Stomach smooth muscle (tissue), 2 donors: ENCODE results near the gene TAOK1.

Source experiments
- H3K27ac ChIP-seq: one replicate; pipeline ENCODE4 v1.7.0; 2013; ENCODE audit warnings: mild to moderate bottlenecking, low read length, inconsistent platforms
- H3K27me3 ChIP-seq, 2 donors: one replicate each; pipeline ENCODE4 v1.7.0; 2013; ENCODE audit warnings: low read length in 2 of 2; ENCODE audit not compliant: insufficient read depth in 2 of 2, control insufficient read depth in 1 of 2
- H3K36me3 ChIP-seq, 2 donors: one replicate each; pipeline ENCODE4 v1.7.0; 2013; ENCODE audit warnings: low read length in 2 of 2; ENCODE audit not compliant: control insufficient read depth in 2 of 2, insufficient read depth in 2 of 2
- H3K4me1 ChIP-seq: one replicate; pipeline ENCODE4 v1.7.0; 2013; ENCODE audit warnings: low read length; ENCODE audit not compliant: control insufficient read depth, insufficient read depth
- H3K4me3 ChIP-seq, 2 donors: one replicate each; pipeline ENCODE4 v1.7.0; 2013; ENCODE audit warnings: low read length in 2 of 2
- H3K9ac ChIP-seq, 2 donors: one replicate each; pipeline ENCODE4 v1.7.0; 2013; ENCODE audit warnings: low read length in 2 of 2, mild to moderate bottlenecking in 1 of 2
- H3K9me3 ChIP-seq, 2 donors: one replicate each; pipeline ENCODE4 v1.7.0; 2013; ENCODE audit warnings: low read length in 2 of 2; ENCODE audit not compliant: control insufficient read depth in 2 of 2
- donor health status: healthy.
- donor health status: Pancreatic carcinoma.

The TAOK1 gene

DNA sequence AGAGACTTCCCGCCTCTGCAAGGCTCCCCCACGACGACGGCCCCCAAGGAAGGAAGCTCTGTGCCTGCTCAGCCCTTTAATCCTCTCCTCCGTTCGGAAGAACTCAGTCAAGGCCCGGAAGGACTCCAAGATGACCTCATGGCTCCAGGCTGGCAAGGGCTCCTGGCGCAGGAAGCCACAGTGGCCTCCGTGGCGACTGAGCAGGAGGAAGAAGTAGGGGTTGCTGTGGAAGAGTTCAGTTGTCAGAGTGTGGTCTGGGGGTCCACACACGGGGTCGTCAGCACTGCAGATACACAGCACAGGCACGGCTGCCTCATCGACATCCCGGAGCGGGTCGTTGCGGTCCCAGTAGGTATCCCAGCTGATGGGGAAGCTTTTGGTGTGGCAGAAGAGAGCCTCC, 172.5 kb downstream of the TAOK1 start:
- Histone ChIP-seq H3K4me1 (peaks cover 18% of the 10 kb centered on the region), H3K27ac (no peak overlapping the region)

DNA sequence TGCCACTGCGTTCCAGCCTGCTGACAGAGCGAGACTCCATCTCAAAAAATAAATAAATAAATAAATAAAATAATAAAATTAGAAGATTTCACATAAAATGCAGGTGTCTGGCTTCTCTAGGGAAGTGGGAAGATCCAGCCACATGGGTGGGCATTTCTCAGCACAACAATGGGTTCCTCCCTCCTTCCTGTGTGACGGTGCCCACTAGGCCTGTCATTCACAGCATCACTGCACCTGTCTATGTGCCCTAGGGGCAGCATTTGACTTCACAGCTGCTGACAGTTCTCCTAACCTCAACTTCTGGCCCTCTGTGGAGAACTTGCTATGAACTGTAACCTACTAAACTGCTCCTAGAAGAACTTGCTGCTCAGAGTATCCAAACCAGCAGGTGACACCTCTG, 173.7 kb downstream of the TAOK1 start:
- Histone ChIP-seq H3K9me3 (no peaks in the 10 kb centered on the region), H3K4me3 (no peak overlapping the region), H3K36me3 (peaks cover 0 to 11% of the 10 kb centered on the region in 2 donors), H3K27me3 (no peaks in the 10 kb centered on the region), H3K4me1 (peaks cover 24% of the 10 kb centered on the region), H3K27ac (no peak overlapping the region), H3K9ac (no peak overlapping the region)

More for the DNA sequence above, 172.5 kb downstream of the TAOK1 start:
- Histone ChIP-seq H3K9ac (no peak overlapping the region), H3K4me3 (no peak overlapping the region), H3K36me3 (peaks cover 0 to 11% of the 10 kb centered on the region in 2 donors), H3K27me3 (no peaks in the 10 kb centered on the region), H3K9me3 (no peaks in the 10 kb centered on the region)

DNA sequence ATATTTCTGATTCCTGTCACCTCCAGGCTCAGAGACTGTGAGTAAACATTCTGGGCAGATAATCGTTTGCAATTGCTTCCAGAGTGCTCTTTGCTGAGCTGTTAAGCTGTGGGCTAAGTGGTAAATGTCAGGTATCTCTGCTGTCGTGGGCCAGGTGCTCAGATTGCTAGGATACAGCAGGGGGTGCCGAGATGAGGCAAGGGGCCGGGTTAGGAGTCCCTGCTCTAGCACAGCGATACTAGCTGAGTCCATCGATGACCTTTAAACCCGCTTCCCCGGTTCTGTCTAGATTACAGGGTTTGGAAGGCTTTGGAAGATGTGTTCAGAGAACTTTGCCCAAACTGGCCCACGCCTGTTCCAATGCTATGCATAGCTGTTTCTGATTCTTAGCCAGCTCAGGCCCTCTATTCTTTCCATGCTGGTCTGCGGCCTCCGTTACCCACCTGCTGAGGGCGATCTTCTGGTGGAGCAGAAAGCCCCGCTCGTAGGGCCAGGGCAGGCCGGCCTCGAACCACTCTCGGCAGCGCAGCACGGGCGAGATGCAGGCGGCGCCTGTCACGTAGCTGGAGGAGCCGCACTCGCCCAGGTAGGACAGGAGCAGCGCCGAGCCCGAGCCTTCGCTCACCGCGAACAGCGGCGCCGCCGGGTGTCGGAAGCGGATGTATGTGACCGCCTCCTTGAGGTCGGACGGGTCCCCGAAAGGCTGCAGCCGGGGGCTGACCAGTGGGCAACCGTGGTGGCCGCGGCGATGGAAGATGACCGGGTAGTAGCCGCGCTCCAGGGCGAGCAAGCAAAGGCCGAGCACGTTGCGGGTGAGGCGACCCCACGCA, 175.7 kb downstream of the TAOK1 start:
- H3K4me1 ChIP-seq, result peaks cover 36% of the 10 kb centered on the region
- H3K9ac ChIP-seq, result peak overlapping the region in 1 of 2 donors; percentile 36
- peak overlapping the region; percentile 24 to 87 for H3K4me3 ChIP-seq
- H3K27me3 ChIP-seq, result no peaks in the 10 kb centered on the region
- peaks cover 0 to 9% of the 10 kb centered on the region in 2 donors for H3K36me3 ChIP-seq
- no peaks in the 10 kb centered on the region for H3K9me3 ChIP-seq
- no peak overlapping the region for H3K27ac ChIP-seq

DNA sequence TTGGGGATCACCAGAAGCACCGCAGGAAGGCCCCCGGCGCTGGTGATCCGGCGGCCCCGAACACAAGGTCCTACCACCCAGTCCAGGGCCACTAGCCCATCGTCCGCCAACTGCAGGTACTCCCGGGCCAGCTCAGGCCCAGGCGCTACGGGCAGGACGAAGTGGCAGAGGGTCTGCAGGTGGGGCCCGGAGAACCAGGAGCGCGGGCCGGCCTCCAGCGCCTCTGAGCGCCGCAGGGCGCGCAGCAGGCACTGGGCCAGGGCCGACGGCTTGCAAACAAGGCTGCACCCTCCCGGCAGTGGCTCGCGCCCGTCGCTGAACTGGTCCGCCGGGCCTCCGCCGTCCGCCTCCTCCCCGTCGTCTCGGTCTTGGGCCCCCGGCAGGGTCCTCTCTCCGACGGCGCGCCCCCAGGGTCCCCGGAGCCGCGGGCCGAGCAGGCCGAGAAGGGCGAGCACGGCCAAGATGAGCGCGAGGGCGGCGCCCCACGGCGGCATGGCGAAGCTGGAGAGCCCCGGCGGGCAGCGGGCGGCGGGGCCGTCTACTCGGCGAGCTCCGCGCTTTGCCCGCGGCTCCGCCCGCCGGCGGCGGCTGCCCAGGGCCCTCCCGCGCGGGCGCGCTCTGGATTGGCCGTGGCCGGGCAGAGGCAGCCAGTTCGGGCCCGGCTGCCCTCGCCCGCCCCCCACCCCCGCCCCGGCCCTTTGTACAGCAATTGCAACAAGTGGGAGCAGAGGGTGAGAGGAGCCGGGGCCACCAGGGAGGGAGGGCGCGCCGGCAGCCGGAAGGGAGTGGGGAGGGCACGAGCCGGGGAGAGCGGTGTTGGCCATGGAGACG, 176.5 kb downstream of the TAOK1 start, which contains the start of gene ABHD15:
Gene ABHD15, minus strand, starts transcription at position 565 of the 831 bp plus-strand sequence. Its CDS starts 71 bp downstream, at position 494.
- H3K9me3 ChIP-seq, result no peaks in the 10 kb centered on the region
- peak within 1 kb of the TSS; percentile 51 to 64 for H3K9ac ChIP-seq
- H3K27me3 ChIP-seq, result no peaks in the 10 kb centered on the region
- peak within 1 kb of the TSS; percentile 60 for H3K27ac ChIP-seq
- peak within 1 kb of the TSS; percentile 57 to 87 for H3K4me3 ChIP-seq
- H3K36me3 ChIP-seq, result peaks cover 0 to 7% of the 10 kb centered on the region in 2 donors
- H3K4me1 ChIP-seq, result peaks cover 36% of the 10 kb centered on the region

DNA sequence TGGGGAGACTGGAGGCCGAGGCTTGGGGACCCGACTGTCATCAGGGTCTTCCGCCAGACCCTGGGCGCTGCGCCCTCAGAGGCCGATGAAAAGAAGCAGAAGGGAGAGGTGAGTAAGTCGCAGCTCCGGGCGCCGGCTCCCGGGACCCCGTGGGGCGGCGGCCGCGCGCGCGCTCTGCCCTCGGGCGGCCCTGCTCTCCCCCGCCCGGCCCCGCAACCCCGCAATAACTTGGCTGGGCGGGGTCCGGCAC, 177.1 kb downstream of the TAOK1 start:
- Histone ChIP-seq H3K4me3 (peak overlapping the region; percentile 57 to 87), H3K9me3 (no peaks in the 10 kb centered on the region), H3K36me3 (peaks cover 0 to 6% of the 10 kb centered on the region in 2 donors), H3K27me3 (no peaks in the 10 kb centered on the region), H3K27ac (peak overlapping the region; percentile 60), H3K4me1 (peaks cover 35% of the 10 kb centered on the region), H3K9ac (no peak overlapping the region)

DNA sequence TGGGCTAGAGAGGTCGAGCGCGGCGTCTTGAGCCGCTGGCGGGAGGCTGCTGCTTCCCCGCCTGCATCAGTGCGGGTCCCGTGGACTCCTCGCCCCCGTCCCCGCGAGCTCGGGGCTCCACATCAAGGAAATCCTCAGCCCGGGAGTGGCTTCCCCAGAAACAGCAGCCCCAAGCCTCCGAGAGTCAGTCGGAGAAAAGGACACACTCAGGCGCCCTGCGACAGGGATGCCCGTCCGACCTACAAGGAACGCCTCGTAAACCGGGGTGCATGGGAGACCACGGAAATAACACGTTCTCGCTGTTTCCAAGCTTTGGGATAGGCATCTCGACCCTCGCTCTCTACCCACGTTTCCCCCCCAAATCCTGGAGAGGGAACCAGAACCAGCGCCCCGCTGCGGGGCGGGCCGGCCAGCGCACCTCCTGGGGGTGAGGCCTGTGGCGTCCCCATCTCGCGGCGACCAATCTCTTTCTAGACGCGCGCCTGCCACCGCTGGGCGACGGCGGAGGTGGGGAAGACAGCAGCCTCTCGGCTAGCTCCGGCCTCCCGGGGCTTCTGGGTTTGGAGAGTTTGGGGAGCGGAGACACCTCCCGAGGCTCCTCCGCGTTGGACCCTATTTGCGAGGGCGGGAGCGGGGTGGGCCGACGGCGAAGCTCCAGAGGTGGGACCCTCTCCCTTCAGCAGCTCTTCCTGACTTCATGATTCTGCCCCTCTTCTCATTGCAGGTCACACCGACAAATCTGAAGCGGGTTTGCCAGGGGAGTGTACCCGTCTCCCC, 177.6 kb downstream of the TAOK1 start:
- Histone ChIP-seq H3K9me3 (no peaks in the 10 kb centered on the region), H3K27me3 (no peaks in the 10 kb centered on the region), H3K9ac (peak overlapping the region; percentile 51 to 64), H3K4me1 (peaks cover 38% of the 10 kb centered on the region), H3K27ac (peak overlapping the region; percentile 60), H3K36me3 (peaks cover 0 to 3% of the 10 kb centered on the region in 2 donors), H3K4me3 (peak overlapping the region; percentile 57 to 87)

DNA sequence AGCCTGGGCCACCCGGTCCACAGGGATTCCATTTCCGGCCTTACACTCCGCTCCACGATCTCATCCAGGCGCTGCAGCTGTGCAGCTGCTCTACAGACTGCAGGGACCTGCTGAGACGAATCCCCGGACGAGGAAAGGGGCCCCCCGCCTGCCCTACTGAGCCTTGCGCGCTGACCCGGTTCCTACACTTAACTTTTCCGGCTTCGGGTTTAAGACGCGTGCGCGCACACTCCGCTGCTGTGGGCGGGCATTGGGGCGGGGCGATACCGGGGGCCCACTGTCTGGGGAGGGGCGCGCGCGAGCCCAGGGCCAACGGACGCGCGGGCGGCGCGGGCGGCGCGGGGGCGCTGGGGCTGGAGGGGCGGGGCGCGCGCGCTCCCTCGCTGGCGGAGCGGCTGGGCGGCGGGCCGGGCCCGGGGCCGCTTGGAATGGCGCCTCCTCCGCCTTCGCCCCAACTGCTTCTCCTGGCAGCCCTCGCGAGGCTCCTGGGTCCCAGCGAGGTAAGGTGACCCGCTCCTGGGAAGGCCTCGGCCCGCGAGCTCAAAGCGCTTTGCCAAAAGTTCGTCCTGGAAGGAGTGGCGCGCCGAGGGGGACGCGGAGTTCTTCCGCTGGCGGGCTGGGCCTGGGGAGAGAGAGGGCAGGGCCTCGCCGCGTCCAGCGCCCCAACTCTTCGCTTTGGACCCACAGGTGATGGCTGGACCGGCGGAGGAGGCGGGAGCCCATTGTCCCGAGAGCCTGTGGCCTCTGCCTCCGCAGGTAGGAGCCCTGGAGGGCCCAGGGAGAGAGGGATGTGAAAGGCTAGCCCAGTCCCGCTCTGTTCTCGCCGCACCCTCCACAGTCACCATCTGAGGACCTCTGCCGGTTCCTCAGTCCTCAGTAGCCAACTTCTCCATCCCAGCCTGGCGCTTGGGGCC, 178.4 kb downstream of the TAOK1 start, which contains the start of gene TP53I13:
Gene TP53I13, plus strand, starts transcription at position 371 of the 914 bp plus-strand sequence. Its CDS starts 58 bp downstream, at position 429.
- Histone ChIP-seq H3K36me3 (peaks cover 0 to 5% of the 10 kb centered on the region in 2 donors), H3K4me1 (peaks cover 44% of the 10 kb centered on the region), H3K9me3 (no peaks in the 10 kb centered on the region), H3K27ac (peak within 1 kb of the TSS; percentile 76), H3K4me3 (peak within 1 kb of the TSS; percentile 57 to 87), H3K9ac (peak within 1 kb of the TSS; percentile 82 to 88), H3K27me3 (no peaks in the 10 kb centered on the region)

DNA sequence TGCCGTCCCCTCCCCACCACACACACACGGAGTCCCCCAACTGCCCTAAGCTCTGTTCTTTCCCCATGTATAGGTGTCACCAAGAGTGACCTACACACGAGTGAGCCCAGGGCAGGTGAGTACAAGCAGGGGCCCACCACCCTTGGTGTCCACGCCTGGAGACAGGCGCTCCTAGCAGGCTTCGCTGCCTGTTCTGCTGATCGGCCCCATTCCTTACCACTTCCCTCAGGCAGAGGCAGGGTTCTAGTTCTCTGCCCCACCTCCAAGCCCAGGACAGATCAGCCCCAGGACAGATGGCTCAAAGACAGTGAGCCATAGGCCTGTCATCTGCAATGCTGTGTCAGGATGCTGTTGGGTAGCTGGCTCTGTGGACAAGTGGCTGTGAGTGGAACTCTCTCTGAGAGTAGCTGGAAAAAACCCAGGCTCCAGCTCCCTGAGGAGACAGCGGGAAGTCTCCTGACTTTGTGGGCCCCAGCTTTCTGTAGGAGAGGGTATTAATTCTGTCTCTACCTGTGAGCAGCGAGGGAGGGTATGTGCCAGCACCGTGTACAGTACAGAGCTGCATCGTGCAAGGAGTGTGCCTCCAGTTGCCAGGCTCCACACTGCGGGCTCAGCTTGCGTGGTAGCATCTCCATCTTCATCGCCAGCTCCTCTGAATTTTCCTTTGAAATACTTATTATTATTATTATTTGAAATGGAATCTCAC, 179.2 kb downstream of the TAOK1 start:
- Histone ChIP-seq H3K4me3 (peak overlapping the region; percentile 47 to 87), H3K9ac (peak overlapping the region; percentile 82 to 88), H3K9me3 (no peaks in the 10 kb centered on the region), H3K27me3 (no peaks in the 10 kb centered on the region), H3K4me1 (peaks cover 44% of the 10 kb centered on the region), H3K36me3 (peaks cover 0 to 5% of the 10 kb centered on the region in 2 donors), H3K27ac (peak overlapping the region; percentile 76)

DNA sequence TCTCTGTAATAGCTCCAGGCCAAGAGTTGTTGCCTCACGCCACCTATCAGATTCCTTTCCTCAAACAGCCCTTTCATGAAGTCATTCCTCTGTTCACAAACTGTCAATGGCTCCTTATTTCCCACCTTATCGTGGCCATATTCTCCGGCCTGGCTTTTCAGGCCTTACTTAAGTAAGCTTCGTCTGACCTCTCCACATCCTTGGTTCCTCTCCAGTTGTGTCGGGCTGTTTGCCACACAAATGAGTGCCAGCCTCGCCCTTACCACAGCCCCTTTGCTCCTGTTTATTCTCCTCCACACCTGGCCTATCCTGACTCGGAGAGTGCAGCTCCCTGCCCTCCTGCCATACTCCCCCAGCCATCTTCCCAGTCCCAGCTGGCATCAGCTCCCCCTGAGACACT, 180.4 kb downstream of the TAOK1 start:
- Histone ChIP-seq H3K9ac (no peak overlapping the region), H3K27ac (no peak overlapping the region)

More for the DNA sequence above, 180.4 kb downstream of the TAOK1 start:
- Histone ChIP-seq H3K9me3 (no peaks in the 10 kb centered on the region), H3K4me3 (no peak overlapping the region), H3K36me3 (peaks cover 0 to 13% of the 10 kb centered on the region in 2 donors), H3K27me3 (no peaks in the 10 kb centered on the region), H3K4me1 (peaks cover 41% of the 10 kb centered on the region)
